CD4-positive, alpha-beta T cell (primary cell): ENCODE measurements around the gene OR2M7. TPM values are rescaled to one million over a fixed set of nuclear protein-coding genes. Genes with fewer than 3 reads are reported as not detected.

Source experiments
- ATAC-seq: fragments of 200-7000 bp; cut with Tn5 transposase; one replicate; pipeline ENCODE4 v1.10.0; 2022; ENCODE audit warnings: mild to moderate bottlenecking; ENCODE audit not compliant: poor library complexity
- CTCF ChIA-PET: fragments of 350-600 bp; sonication (Branson Sonifier 250); formaldehyde crosslinking; loops from one replicate; lab custom pipeline; 2021; ENCODE audit warnings: antibody characterized with exemption, inconsistent platforms; lab: Charles Lee
- POLR2A ChIA-PET: fragments of 350-600 bp; sonication (Branson Sonifier 250); formaldehyde crosslinking; loops from one replicate; lab custom pipeline; 2021; ENCODE audit warnings: antibody characterized with exemption, inconsistent platforms; lab: Charles Lee
- DNase-seq, 14 experiments: peaks; one replicate each; pipeline ENCODE4 v3.0.0-alpha.2; 2013 to 2020; ENCODE audit warnings: mixed read lengths in 2 of 14
- H3K27ac ChIP-seq, 2 donors: one replicate each; pipeline versions ENCODE4 v1.5.1 to v1.7.0; 2013; ENCODE audit warnings: low read length in 2 of 2, low read depth in 1 of 2, mild to moderate bottlenecking in 1 of 2
- H3K27me3 ChIP-seq, 2 experiments: 1 replicate in 1 of 2; 2 replicates in 1 of 2; pipeline versions ENCODE4 v1.6.1 to v1.7.0; 2013; ENCODE audit warnings: low read length in 2 of 2, control low read depth in 1 of 2, mild to moderate bottlenecking in 1 of 2, moderate library complexity in 1 of 2; ENCODE audit not compliant: insufficient read depth in 2 of 2, control insufficient read depth in 1 of 2
- H3K36me3 ChIP-seq: one replicate; pipeline ENCODE4 v1.6.1; 2013; ENCODE audit warnings: low read length, control low read depth; ENCODE audit not compliant: insufficient read depth
- H3K4me1 ChIP-seq: one replicate; pipeline ENCODE4 v1.6.1; 2013; ENCODE audit warnings: low read length, control low read depth; ENCODE audit not compliant: insufficient read depth
- H3K4me3 ChIP-seq: one replicate; pipeline ENCODE4 v1.5.1; 2013; ENCODE audit warnings: mild to moderate bottlenecking, low read length, moderate library complexity
- H3K9me3 ChIP-seq, 2 experiments: 1 replicate in 1 of 2; 2 replicates in 1 of 2; pipeline versions ENCODE4 v1.6.1 to v1.7.0; 2013; ENCODE audit warnings: low read length in 2 of 2, mild to moderate bottlenecking in 2 of 2, control low read depth in 1 of 2, moderate library complexity in 1 of 2; ENCODE audit not compliant: control insufficient read depth in 1 of 2, insufficient read depth in 1 of 2
- H3K27ac Mint-ChIP-seq: one replicate; pipeline ENCODE4 v1.8.0; 2020; ENCODE audit warnings: mixed read lengths
- H3K27me3 Mint-ChIP-seq: one replicate; pipeline ENCODE4 v1.8.0; 2021; ENCODE audit warnings: mixed read lengths
- H3K36me3 Mint-ChIP-seq: one replicate; pipeline ENCODE4 v1.8.0; 2021; ENCODE audit warnings: low read depth, mixed read lengths
- H3K4me1 Mint-ChIP-seq: one replicate; pipeline ENCODE4 v1.8.0; 2021; ENCODE audit warnings: low read depth, mixed read lengths
- H3K4me3 Mint-ChIP-seq: one replicate; pipeline ENCODE4 v1.8.0; 2020; ENCODE audit warnings: mild to moderate bottlenecking, mixed read lengths
- H3K9me3 Mint-ChIP-seq: one replicate; pipeline ENCODE4 v1.8.0; 2020; ENCODE audit warnings: mixed read lengths
- CTCF ChIP-seq: fragments of 200-600 bp; IDR thresholded peaks from one replicate; pipeline ENCODE4 v1.8.0; 2022; ENCODE audit warnings: antibody characterized with exemption, mild to moderate bottlenecking
- intact Hi-C, 2 experiments: fragments of 100-400 bp; cut with DNase I in 1 of 2; cut with micrococcal nuclease in 1 of 2; formaldehyde crosslinking; loops; one replicate each; pipeline versions ENCODE4 v1.15.1 to v1.9.0; 2023 to 2025; cut with DNase I, micrococcal nuclease
- total RNA-seq, 174 experiments: library from RNA in 2 of 174; stranded (reverse) in 2 of 174; gene quantifications; one replicate each; pipeline ENCODE4 v1.2.3 and lab custom pipeline; 2021 to 2026

The OR2M7 gene
- total RNA-seq, 2 experiments from 2014 or later, result not detected

DNA sequence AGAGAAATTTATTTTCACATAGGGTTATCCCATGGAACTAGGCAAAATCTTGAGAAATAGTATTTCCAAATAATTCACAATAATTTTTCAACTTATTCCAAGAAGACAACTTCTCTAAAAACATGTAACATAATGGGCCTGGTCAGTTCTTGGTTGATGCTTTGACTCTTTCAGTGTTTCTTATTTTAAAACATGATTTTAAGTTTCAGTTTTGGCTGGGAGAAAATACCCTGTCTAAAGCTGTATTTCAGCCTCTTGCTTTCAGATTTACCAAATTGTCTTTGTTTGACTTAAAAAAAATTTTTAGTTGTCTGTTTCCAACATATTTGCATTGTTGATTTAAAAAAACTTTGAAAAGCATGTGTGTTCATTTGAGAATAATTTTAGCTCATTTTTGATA lies 42.2 kb upstream of the OR2M7 start:
- Mint-ChIP-seq H3K27me3 (peaks cover 4% of the 10 kb centered on the region), H3K9me3 (peaks cover 3% of the 10 kb centered on the region), H3K27ac (no peak overlapping the region), H3K4me3 (no peak overlapping the region), H3K36me3 (no peaks in the 10 kb centered on the region), H3K4me1 (no peaks in the 10 kb centered on the region)
- no peaks in the 10 kb centered on the region for H3K4me1 ChIP-seq
- H3K4me3 ChIP-seq, result no peak overlapping the region
- no peaks in the 10 kb centered on the region for H3K27me3 ChIP-seq
- no peak for DNase-seq
- CTCF ChIA-PET, result no interaction called here
- H3K36me3 ChIP-seq, result no peaks in the 10 kb centered on the region
- TF ChIP-seq CTCF, result no peak
- POLR2A ChIA-PET, result no interaction called here
- no peaks in the 10 kb centered on the region for H3K9me3 ChIP-seq
- H3K27ac ChIP-seq, result no peak overlapping the region
- ATAC-seq, result no peak
- intact Hi-C loops, result no loop called here

DNA sequence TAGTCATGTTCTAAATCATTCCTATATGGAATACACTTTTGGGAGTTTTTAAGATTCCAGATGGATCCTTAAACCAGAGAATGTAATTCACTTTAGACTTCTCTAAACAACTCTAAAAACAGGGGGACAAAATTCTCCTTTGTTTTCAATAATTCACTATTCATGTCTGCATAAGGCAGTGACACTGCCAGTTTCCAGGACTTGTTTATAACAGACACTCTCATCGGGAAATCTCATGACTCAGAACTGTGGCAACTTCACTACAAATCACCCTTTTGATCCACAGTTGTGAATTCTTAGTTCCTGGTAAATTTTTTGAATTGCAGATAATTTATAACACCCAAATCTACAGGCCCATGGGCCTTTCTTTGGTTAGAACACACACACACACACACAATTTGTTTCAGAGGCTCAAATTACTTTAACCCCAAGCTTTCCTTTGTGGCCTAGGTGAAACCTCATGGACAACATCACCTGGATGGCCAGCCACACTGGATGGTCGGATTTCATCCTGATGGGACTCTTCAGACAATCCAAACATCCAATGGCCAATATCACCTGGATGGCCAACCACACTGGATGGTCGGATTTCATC lies 36.9 kb upstream of the OR2M7 start, which contains the start of gene OR2T4:
OR2T4 (plus strand) TSS at position 545 of the 595 bp plus-strand sequence; CDS start at position 545, 0 bp downstream.
- H3K4me3 ChIP-seq, result no peak within 1 kb of the TSS
- no peak within 1 kb of the TSS for H3K27ac ChIP-seq
- no peak within 1 kb of the TSS for H3K4me3 Mint-ChIP-seq
- no peak for DNase-seq
- H3K9me3 Mint-ChIP-seq, result peaks cover 3% of the 10 kb centered on the region
- ChIA-PET POLR2A (no interaction called here), CTCF (no interaction called here)
- no peaks in the 10 kb centered on the region for H3K36me3 ChIP-seq
- ATAC-seq, result no peak
- H3K27ac Mint-ChIP-seq, result no peak within 1 kb of the TSS
- no peaks in the 10 kb centered on the region for H3K36me3 Mint-ChIP-seq
- intact Hi-C loops, result no loop called here
- no peaks in the 10 kb centered on the region for H3K4me1 ChIP-seq
- peaks cover 0 to 3% of the 10 kb centered on the region in 2 experiments for H3K27me3 ChIP-seq
- no peaks in the 10 kb centered on the region for H3K4me1 Mint-ChIP-seq
- no peak for TF ChIP-seq CTCF
- peaks cover 4% of the 10 kb centered on the region for H3K27me3 Mint-ChIP-seq
- H3K9me3 ChIP-seq, result no peaks in the 10 kb centered on the region

DNA sequence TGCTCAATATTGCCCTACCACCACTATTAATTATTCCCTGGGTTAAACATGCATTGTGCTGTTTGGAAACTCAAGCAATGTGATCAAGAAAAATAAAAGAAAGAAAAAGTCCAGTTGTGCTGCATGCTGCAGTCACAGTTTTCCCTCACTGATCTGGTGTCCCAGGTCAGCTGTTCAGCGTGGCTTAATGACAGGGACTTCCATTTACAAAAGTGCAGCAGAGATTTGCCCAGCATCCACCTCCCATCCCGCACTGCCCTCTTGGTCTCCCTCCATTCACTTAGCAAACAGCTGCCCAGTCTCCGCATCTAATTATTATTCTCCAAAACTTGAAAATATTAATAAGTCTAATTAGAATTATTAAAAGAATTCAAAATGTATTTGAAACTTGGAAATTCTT lies 35.0 kb upstream of the OR2M7 start:
- no peak for TF ChIP-seq CTCF
- no peaks in the 10 kb centered on the region for H3K4me1 ChIP-seq
- no peak overlapping the region for H3K27ac ChIP-seq
- H3K9me3 Mint-ChIP-seq, result no peaks in the 10 kb centered on the region
- no peak overlapping the region for H3K27ac Mint-ChIP-seq
- H3K27me3 Mint-ChIP-seq, result peaks cover 4% of the 10 kb centered on the region
- H3K4me3 Mint-ChIP-seq, result no peak overlapping the region
- no peaks in the 10 kb centered on the region for H3K4me1 Mint-ChIP-seq
- ChIA-PET POLR2A (no interaction called here), CTCF (no interaction called here)
- no peak overlapping the region for H3K4me3 ChIP-seq
- H3K36me3 ChIP-seq, result no peaks in the 10 kb centered on the region
- DNase-seq (no peak), ATAC-seq (no peak)
- H3K36me3 Mint-ChIP-seq, result no peaks in the 10 kb centered on the region
- intact Hi-C loops, result no loop called here
- H3K9me3 ChIP-seq, result no peaks in the 10 kb centered on the region
- H3K27me3 ChIP-seq, result peaks cover 0 to 3% of the 10 kb centered on the region in 2 experiments
